Parathyroid adenoma (tissue), 2 donors: Measurements from ENCODE around the gene PLAC9.

Experiments used
- H2AFZ ChIP-seq: fragments of 300-600 bp; sonication (generic); one replicate; pipeline ENCODE4 v1.7.0; 2017; ENCODE audit warnings: antibody characterized with exemption, mild to moderate bottlenecking
- H3K27ac ChIP-seq: fragments of 300-600 bp; sonication (generic); one replicate; pipeline ENCODE4 v1.7.0; 2017
- H3K27me3 ChIP-seq: fragments of 300-600 bp; sonication (generic); one replicate; pipeline ENCODE4 v1.7.0; 2017; ENCODE audit warnings: low read length; ENCODE audit not compliant: control insufficient read depth, insufficient read depth
- H3K36me3 ChIP-seq: fragments of 300-600 bp; sonication (generic); one replicate; pipeline ENCODE4 v1.7.0; 2017; ENCODE audit warnings: low read length; ENCODE audit not compliant: control insufficient read depth, insufficient read depth
- H3K4me1 ChIP-seq: fragments of 300-600 bp; sonication (generic); one replicate; pipeline ENCODE4 v1.7.0; 2017; ENCODE audit warnings: control low read depth
- H3K4me2 ChIP-seq: fragments of 300-600 bp; sonication (generic); one replicate; pipeline ENCODE4 v1.7.0; 2017; ENCODE audit warnings: low read length
- H3K4me3 ChIP-seq: fragments of 300-600 bp; sonication (generic); one replicate; pipeline ENCODE4 v1.7.0; 2017; ENCODE audit warnings: low read depth, low read length
- H3K79me2 ChIP-seq: fragments of 300-600 bp; sonication (generic); one replicate; pipeline ENCODE4 v1.7.0; 2017; ENCODE audit warnings: control low read depth
- H3K9ac ChIP-seq: fragments of 300-600 bp; sonication (generic); one replicate; pipeline ENCODE4 v1.7.0; 2017; ENCODE audit warnings: mild to moderate bottlenecking
- H3K9me3 ChIP-seq: fragments of 300-600 bp; sonication (generic); one replicate; pipeline ENCODE4 v1.7.0; 2017; ENCODE audit warnings: low read length; ENCODE audit not compliant: control insufficient read depth
- CTCF ChIP-seq: fragments of 300-600 bp; sonication (generic); IDR thresholded peaks from one replicate; pipeline ENCODE4 v1.7.0; 2017; ENCODE audit warnings: antibody characterized with exemption, mild to moderate bottlenecking
- donor health status: primary hyperparathyroidism.

The PLAC9 gene

GRCh38 chr10:80166581-80167470, 34.3 kb downstream of the PLAC9 start:
- TF ChIP-seq CTCF, result no peak
- Histone ChIP-seq H2AFZ (no peak overlapping the region), H3K9ac (no peak overlapping the region), H3K4me2 (no peak overlapping the region), H3K4me1 (no peaks in the 10 kb centered on the region), H3K79me2 (peaks cover 6% of the 10 kb centered on the region), H3K27me3 (no peaks in the 10 kb centered on the region), H3K36me3 (no peaks in the 10 kb centered on the region), H3K4me3 (no peak overlapping the region), H3K27ac (peak overlapping the region; percentile 30), H3K9me3 (no peaks in the 10 kb centered on the region)

- H2AFZ ChIP-seq, result no peak overlapping the region
- no peak for TF ChIP-seq CTCF
- H3K4me3 ChIP-seq, result no peak overlapping the region
- no peaks in the 10 kb centered on the region for H3K27me3 ChIP-seq
- H3K9ac ChIP-seq, result no peak overlapping the region
- no peak overlapping the region for H3K4me2 ChIP-seq
- H3K4me1 ChIP-seq, result no peaks in the 10 kb centered on the region
- peaks cover 8% of the 10 kb centered on the region for H3K79me2 ChIP-seq
- H3K27ac ChIP-seq, result no peak overlapping the region
- H3K36me3 ChIP-seq, result no peaks in the 10 kb centered on the region
- H3K9me3 ChIP-seq, result no peaks in the 10 kb centered on the region
These were observed 35.1 kb downstream of the PLAC9 start for GRCh38 chr10:80167471-80168161.

- peaks cover 9% of the 10 kb centered on the region for H3K79me2 ChIP-seq
- H3K9me3 ChIP-seq, result no peaks in the 10 kb centered on the region
- no peak for TF ChIP-seq CTCF
- no peaks in the 10 kb centered on the region for H3K4me1 ChIP-seq
- H3K4me3 ChIP-seq, result no peak overlapping the region
- H3K36me3 ChIP-seq, result no peaks in the 10 kb centered on the region
- no peak overlapping the region for H3K27ac ChIP-seq
- H3K9ac ChIP-seq, result no peak overlapping the region
- no peaks in the 10 kb centered on the region for H3K27me3 ChIP-seq
- H3K4me2 ChIP-seq, result no peak overlapping the region
- no peak overlapping the region for H2AFZ ChIP-seq
These were observed 35.6 kb downstream of the PLAC9 start for GRCh38 chr10:80168162-80168511.

- Histone ChIP-seq H3K36me3 (no peaks in the 10 kb centered on the region), H3K9me3 (no peaks in the 10 kb centered on the region), H2AFZ (no peak overlapping the region), H3K27ac (no peak overlapping the region), H3K4me2 (no peak overlapping the region), H3K9ac (no peak overlapping the region), H3K4me3 (no peak overlapping the region), H3K4me1 (no peaks in the 10 kb centered on the region), H3K79me2 (peaks cover 12% of the 10 kb centered on the region), H3K27me3 (no peaks in the 10 kb centered on the region)
- peak; percentile 32 for TF ChIP-seq CTCF
These were observed 36.3 kb downstream of the PLAC9 start for GRCh38 chr10:80168679-80169380.
